ENCODE measurements around the gene CSAD.
"Not testable (repeated sequence)": the region's sequence is repeated elsewhere in the genome, so short reads cannot be mapped to it uniquely, and the experiment has no call there.

CSAD gene

DNA sequence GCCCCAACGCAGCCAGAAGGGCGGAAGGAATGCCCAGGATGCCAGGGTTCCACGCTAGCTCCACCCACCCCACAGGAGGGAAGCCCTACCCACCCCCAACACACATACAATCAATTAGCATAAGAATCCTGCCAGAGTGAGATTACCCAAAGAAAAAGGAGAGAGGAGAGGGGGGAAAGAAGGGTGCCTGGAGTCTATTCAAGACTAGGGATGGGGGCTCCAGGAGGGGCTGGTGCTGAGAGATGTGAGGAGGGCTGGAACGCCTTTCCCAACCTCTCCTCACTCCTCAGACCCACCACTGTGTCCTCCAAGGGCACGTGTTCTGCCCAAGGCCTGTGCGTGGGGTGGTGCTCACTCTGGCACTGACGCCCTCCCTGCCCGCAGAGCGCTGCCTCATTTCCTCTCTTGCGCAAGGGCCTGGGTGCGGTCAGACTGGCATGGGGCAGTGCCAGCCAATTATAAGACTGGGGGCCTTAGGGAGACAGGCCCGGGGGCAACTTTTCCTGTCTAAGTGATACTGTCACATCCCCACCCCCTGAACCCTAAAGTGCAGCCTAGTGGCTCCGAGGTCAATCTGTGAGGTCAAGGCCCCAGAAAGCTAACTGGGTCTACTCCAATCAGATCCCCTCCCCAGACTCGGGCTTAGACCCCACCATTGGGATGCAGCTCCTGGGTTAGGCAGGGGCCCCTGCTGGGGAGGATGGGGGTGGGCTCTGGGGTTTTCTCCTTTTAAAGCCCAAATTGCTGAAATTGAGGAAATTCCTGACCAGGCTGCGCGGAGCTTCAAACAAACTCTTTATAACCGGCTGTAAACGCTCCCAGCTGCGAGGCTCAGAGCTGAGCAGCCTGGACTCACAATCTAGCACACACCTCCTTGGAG, 36.6 kb upstream of the CSAD start:
- DNase-seq = no peak

DNA sequence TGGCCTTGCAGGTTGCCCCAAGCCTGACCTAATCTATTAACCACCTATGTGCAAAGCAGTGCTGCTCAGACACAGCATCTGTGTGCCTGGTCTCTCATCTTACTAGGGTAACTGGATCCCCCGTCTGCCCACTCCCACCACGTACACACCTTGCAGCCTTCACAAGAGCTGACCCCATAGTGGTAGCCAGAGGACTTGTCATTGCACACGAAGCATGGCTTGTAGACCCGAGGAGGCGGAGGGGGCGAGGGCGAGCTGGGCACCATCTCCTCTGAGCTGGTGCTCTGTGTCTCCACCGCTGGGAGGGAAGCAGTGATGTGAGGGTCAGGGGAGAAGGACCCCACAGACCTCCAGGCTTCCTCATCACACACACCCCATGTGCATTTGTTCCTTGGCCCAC, 34.8 kb upstream of the CSAD start:
- DNase-seq = no peak

DNA sequence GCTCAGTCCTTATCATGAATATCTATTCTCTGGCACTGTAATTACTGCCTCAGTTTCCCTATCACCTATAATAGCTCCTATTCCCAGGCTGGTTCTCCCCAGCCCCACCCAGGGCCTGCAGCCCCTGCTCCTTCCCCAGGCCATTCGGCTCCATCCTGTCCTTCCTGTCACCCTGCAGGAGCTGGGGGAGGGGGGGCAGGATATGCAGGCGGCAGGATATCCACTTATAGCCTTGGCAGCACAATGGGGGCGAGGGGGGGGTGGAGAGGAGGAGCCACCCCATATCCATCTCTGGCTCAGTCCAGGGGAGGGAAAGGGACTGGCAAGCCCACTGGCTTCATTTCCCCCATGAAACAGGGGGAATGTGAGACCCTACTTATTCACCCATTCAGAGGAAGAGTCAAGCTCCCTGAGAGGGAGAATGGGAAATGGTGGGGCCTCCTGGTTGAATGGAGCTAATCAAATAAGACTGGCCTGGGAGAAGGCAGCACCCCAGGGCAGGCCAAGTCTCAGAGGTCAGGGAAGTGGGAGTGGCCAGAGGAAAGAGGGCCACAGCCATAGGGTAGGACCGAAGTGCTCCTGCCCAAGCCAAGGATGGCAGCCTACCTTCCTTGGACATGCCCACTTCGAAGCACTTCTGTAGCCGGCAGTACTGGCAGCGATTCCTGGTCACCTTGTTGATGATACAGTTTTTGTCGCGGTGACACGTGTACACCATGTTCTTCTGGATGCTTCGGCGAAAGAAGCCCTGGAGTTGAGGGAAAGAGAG, 34.1 kb upstream of the CSAD start:
- DNase-seq = no peak

DNA sequence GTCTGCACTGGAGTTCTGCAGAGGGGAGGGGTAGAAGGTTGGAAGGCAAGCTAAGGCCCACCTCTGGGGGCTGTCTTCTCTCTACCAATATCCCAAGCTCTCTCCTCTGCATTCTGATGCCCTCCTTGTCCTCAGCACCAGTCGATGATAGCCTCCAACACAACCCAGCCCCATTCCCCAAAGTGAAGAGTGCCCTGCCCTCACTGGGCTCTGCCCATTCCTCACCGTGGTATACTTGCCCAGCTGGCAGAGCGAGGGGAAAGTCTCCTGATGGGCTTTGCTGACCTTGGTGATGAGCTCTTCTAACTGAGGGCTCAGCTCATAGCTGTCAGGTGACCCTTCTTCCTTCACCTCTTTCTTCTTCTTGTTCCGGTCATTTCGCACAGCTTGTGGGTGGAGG, 33.5 kb upstream of the CSAD start:
- DNase-seq = no peak

DNA sequence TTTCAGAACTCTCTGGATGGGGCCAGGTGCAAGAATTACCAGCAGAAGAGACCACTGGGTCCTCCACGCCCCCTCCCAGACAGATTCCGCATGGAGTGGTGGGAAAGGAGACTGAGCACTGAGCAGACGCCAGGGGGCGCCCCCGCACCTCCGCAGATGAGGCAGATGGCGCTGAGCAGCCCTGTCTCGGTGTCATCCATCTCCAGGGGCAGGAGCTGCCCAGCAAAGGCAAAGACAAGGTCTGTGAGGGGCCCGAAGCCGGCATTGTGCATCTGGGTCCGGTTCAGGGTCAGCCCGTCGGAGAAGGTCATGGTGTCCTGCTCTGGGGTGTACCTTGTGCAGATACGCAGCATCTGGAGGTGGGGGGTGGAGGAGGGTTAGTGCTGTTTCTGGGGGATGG, 32.6 kb upstream of the CSAD start:
- DNase-seq = no peak

DNA sequence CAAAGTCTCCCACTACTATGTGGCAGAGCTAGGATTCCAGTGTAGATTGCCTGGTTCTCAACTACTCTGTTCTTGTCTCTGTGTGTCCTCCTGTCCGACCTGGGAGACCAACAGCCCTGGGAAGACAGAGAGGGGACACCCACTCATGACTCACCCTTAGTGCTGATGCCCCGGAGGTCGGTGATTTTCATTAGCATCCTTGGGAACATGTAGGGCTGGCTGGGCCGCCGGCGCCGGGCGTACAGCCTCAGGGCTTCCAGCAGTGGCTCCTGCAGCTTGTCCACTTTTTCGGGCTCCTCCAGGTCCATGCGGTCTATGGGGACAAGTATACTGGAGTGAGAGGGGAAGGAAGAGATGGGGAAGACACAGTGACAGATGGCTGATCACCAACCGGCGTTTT, 32.2 kb upstream of the CSAD start:
- DNase-seq = no peak

DNA sequence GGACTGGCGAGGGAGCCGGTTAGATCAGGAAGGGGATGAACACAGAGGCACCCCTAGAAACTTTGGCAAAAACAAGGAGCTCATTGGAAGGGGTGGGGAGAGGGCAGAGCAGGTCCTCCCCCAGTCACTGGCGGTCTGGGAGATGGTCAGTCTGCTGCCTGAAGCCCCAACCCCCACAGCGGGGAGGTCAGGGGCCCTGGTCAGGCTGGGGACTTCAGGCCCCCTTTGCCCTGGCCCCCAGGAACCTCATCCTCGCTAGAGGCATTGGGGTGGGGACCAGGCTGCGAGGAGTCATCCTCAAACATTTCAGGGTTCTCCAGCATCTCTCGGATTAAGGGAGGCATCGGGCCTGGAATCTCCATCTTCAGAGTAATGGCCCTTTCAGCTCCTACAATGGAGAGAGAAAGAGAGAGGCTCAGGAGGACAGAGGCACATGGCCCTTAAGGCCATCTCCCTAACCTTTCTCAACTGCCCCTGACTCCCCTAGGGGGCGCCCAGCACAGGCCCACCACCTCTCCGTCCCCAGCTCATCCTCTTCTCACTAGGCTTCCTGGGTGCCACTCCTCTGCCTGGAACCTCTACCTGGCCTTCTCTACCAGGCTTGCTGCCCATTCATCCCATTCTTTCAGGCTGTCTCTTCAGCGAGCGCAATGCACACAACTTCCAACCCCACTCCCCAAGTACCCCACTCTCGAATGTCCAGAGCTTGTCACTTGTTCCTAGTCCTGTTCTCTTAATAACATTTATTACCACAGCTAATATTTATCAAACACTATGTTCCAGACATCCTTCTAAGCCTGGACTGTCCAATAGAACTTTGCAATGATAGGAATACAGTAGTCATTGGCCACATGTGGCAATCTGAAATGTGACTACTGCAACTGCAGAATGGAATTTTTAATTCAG, 31.0 kb upstream of the CSAD start:
- DNase-seq = no peak

DNA sequence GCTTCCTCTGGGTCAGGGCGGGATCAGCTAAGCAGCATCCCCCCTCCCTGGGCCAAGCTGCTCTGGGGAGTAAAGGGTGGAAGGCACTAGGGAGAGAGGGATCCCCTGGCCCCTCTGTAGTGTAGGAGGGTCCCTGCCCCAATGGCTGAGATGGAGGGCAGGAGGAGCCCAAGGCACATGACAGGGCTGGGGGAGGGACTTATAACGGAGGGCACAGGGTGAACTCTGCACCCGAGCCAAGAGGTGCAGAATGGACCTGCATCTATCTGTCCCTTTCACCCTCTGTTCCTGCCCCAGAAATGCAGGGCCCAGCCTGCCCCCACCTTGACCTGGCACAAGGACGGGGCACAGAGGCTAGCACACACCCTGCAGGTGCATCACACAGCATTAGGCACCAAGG, 30.1 kb upstream of the CSAD start:
- no peak for DNase-seq

DNA sequence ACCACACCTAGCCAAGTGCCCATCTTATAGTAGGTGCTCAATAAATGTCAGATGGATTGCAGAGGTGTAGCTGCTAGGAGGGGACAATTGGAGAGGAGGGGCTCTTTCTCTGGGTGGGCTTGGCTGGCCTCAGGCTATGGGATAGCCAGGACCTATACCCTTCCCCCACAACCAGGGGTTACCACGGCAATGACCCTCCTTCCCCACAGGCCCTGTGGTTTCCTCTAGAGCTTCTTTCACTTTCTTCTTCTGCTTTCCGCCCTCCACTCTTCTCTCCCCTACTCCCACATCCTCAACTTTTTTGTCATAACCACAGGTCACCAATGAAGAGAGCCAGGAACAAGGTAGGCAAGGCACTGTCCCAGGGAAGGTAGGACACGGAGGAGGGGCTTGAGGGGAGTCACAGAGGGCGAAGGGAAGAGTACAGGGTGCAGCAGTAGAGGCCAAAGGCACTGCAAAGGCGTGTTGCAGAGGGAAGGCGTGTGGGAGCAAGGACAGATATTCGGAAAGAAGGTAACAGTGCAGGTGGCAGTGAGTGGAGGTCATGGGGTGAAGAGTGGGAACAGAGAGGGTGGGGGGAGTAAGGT, 28.2 kb upstream of the CSAD start:
- no peak for DNase-seq

DNA sequence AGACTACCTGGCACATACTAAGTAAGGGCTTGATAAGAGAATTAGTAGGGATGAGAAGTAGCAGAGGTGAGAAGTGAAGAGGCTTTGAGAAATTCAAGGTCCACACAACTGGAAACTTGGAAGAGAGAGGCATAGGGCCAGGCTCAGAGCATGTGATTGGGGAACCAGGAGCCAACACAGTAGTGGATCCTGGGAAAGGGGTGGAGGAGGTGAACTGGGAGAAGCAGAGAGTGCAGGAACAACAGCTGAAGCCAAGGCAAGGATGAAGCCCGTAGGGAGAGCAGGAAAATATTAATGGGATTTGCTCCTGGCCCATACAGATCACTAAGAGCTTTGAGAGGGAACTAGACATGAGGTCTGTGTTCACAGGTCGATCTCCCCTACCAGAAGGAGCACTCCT, 27.7 kb upstream of the CSAD start:
- no peak for DNase-seq

DNA sequence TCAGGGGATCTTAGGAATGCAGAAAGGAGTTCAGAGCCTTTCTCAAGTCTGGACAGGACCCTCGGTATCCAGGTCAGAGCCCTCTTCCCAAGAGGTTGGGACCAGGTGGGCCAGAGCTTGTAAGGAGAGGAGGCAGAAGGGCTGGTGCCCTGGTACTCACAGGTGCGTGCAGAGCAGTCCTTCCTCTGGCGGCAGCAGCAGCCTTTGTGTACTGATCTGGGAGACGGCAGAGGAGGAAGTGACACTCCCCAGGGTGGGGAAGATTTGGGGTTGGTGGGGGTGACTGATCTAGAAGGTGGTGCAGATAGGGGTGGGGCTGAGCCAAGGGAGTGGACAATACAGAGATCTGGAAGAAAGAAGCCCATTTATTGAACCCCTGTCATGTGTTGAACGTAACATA, 26.3 kb upstream of the CSAD start, which contains the start of gene ITGB7:
Gene ITGB7, minus strand, starts transcription at position 210 of the 400 bp plus-strand sequence. CDS start 6,808 bp downstream, outside the sequence.
- DNase-seq = no peak

DNA sequence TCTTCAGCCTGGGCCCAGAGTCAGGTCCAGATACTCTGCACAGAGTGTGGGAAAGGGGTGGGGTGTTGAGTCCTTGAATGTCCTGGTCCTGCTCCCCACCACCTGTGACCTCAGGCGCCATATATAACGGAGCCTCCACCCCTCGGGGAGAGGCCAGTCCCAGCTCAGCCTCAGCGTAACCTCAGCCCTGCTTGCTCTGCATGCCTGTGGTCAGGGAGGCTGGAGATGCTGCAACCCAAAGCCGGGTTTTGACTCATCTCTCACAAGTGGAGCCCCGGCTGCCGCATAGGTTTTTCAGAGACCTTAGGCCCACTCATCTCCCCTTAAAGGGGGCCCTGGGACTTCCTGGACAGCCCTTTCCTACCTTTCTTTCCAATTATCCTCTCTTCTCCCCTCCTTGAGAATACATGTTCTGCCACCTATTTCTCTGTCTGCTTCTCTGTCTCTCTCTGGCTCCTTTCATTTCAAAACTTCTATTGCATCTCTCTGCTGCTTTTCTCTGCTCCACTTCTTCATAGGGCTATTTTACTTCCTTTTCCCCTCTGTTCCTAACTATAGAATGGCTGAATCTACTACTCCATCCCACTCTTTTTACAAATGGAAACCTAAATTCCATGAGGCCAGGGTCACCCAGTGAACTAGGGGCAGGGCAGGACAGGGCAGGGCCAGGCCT, 25.2 kb upstream of the CSAD start:
- DNase-seq = no peak

DNA sequence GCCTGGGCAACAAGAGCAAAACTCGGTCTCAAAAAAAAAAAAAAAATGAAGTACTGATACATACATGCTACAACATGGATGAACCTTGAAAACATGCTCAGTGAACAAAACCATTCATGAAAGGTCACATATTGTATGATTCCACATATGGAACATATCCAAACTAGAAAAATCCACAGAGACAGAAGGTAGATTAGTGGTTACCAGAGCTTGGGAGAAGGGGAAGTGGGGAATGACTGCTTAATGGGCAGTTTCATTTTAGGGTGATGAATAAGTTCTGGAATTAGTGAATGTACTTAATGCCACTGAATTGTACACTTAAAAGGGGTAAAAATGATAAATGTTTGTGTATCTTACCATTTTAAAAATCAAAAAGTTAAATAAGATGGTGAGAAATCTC, 23.6 kb upstream of the CSAD start:
- no peak for DNase-seq

DNA sequence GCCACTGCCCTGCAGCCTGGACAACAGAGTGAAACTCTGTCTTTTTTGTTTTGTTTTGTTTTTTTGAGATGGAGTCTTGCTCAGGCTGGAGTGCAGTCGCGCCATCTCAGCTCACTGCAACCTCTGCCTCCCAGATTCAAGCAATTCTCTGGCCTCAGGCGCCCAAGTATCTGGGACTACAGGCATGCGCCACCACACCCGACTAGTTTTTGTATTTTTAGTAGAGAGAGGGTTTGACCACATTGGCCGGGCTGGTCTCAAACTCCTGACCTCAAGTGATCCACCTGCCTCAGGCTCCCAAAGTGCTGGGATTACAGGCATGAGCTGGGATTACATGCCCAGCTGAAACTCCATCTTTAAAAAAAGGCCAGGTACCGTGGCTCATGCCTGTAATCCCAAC, 21.6 kb upstream of the CSAD start:
- DNase-seq = not testable (repeated sequence)

DNA sequence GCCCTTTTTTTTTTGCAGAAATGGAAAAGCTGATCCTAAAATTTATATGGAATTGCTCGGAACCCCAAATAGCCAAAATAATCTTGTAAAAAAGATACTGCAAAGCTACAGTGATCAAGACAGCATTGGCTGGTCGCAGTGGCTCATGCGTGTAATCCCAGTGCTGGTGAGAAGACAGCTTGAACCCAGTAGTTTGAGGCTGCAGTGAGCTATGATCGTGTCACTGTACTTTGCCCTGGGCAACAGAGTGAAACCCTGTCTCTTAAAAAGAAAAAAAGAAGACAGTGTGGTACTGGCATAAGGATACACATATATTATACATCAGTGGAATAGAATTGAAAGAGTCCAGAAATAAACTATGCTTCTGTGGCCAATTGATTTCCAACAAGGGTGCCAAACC, 20.9 kb upstream of the CSAD start:
- no peak for DNase-seq

DNA sequence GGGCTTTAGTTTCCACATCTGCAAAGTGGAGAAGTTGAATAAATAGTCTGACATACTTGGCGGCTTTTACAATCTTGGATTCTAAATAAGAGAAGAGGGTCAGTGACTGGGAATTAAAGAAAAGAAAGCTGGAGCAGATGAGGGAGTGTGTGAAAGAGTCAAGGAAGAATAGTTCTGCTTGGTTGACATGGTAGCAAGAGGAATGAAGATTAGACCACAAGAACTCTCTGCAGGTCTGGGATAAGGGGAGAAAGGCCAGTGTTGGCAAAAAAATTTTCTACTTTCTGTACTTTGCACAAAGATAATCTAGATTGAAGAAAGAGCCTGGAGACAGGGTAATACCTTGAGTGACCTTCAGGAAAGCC, 20.4 kb upstream of the CSAD start:
- DNase-seq = no peak

DNA sequence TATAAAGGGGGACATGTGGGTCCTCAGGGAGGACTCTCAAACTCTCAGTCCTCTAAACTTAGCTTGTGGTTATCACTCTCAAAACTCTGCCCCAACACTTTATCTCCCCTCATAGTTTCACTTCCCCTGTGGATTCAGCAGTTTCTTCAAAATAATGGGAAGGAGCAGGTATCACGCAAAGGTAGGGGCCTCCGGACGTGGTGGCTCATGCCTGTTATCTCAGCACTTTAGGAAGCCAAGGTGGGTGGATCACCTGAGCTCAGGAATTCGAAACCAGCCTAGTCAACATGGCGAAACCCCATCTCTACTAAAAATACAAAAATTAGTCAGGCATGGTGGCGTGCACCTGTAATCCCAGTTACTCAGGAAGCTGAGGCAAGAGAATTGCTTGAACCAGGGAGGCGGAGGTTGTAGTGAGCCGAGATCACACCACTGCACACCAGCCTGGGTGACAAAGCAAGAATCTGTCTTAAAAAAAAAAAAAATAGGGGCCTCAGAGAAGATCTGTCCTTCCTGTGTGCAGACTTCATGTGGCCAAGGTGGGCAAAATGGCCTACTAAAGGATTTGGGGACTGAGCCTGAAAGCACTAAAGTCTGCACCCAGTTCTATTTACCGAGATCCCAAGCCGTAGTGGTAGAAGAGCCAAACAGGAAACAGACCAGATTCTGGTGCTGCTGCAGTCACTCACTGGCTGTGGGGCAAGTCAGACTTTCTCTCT, 19.9 kb upstream of the CSAD start:
- DNase-seq = no peak

DNA sequence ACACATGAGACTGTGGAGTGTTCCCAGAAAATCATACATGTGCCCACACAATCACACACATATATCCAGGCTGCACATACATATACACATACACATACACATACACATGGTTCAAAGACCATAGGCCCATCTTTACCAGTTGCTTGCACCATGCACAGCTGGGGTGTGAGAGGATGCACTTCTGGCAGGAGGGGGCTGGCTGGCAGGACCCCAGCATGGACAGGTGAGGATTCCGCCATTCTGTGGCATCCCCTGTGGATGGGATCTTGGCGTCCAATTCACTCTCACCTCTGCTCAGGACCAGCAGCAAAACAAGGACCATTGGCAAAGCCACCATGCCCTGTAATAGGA, 19.4 kb upstream of the CSAD start:
- DNase-seq = no peak

DNA sequence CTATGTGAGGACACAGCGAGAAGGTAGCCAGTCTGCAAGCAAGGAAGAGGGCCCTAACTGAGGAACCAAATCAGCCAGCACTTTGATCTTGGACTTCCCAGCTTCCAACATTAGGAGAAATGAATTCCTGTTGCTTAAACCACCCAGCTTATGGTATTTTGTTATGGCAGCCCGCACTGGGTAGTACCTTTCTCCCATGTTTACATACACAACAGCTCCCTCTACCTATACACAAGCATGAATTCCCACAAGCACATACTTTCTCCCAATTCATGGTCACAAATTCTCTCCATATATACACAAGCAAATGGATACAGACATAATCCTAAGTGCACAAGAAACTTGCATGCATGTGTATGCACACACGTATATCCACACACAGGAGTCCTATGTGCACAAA, 19.0 kb upstream of the CSAD start:
- no peak for DNase-seq

DNA sequence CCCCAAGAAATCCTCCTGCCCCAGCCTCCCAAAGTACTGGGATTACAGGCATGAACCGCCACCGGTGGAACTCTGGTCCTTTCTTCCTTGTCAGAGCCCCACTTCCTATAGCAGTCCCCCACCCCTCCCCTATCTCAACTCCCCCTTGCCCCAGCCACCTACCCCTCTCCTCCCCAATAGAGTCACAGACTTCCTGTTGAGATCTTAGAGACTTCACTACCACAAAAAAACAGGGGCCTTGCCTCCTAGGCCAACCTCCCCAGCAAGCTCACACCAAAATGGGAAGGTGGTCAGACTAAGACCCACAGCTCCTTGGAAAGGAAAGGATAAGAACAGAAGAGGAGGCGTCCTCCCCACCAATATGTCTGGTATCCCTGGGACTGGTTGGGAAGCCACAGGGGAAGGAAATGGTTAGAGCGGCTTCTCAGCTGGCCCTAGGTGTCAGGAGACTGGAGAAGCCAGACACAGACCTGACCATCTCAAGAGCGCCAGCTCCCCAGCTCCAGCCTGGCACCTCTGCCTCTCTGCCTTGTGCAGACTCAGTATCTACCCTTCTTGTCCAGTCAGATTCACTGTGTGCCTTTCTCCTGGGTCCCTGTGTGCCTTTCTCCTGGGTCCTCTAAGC, 17.9 kb upstream of the CSAD start:
- DNase-seq = no peak

DNA sequence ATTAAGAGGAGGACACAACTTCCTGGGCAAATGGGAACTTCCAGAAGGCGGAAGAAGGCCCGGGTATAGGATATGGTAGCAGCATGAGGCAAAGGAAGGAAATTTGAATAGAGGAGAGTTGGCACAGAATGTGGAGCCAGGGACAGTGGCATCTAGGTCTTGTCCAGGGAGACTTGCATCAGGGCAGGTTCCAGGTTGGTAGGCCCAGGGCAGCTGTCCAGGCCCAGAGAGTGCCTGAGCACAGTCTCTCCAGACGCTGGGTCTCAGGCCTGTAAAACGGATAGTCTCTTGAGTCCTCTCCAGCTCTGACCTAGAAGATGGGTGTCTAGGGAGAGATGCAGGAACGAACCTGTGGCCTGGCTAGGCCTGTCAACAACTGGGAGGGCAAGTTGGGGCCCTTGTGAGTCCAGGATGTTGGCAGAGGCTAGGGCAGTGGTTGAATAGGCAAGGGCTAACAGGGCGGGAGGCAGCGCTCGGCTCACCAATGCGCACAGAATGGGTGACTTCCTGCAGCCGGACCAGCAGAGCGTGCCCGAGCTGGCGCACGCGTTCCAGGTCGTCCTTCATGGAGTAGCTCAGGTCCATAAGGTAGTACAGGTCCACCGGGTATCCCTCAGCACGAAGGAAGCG, 16.4 kb upstream of the CSAD start:
- no peak for DNase-seq
